Measurements from ENCODE around the gene DTWD2.

GRCh38 chr5:118905196-118905595, 83.2 kb downstream of the DTWD2 start:
- TF ChIP-seq POLR2AphosphoS5 (IDR thresholded peaks at IDR 0.05): no peak
- no peak for TF ChIP-seq CTCF (IDR thresholded peaks at IDR 0.05)
- no peak for TF ChIP-seq EP300 (IDR thresholded peaks at IDR 0.05)
- TF ChIP-seq POLR2A (IDR thresholded peaks at IDR 0.05; ENCODE audit: low read depth): no peak

Data from esophagus muscularis mucosa (tissue), 4 donors.